GM12892 (cell line): ENCODE measurements around the gene IL24.

Experiments
- POLR2A ChIP-seq: IDR thresholded peaks from 2 replicates; pipeline ENCODE4 v1.6.1; 2011; ENCODE audit warnings: low read depth, low read length, control low read depth
- POLR2AphosphoS5 ChIP-seq: IDR thresholded peaks from 2 replicates; pipeline ENCODE4 v1.6.1; 2011; ENCODE audit warnings: low read depth, low read length, control low read depth

GRCh38 chr1:206913766-206914537 lies 16.7 kb downstream of the IL24 start:
- TF ChIP-seq POLR2A (no peak), POLR2AphosphoS5 (no peak)
